WI38 (cell line): ENCODE measurements around the gene LARP1B.
"Not testable (repeated sequence)": the region's sequence is repeated elsewhere in the genome, so short reads cannot be mapped to it uniquely, and the experiment has no call there.

Experiments
- H3K4me3 ChIP-seq: 2 replicates; pipeline ENCODE4 v1.5.1; 2011; ENCODE audit warnings: low read depth, mild to moderate bottlenecking, control low read depth, low read length
- TF ChIP-seq, protein P1 (sequence below): IDR thresholded peaks from 2 replicates; pipeline ENCODE4 v1.5.1; 2012; ENCODE audit warnings: low read depth, mild to moderate bottlenecking, control low read depth, low read length

The LARP1B gene

GRCh38 chr4:128247906-128248305 lies 186.8 kb downstream of the LARP1B start:
- TF ChIP-seq, protein P1, sequence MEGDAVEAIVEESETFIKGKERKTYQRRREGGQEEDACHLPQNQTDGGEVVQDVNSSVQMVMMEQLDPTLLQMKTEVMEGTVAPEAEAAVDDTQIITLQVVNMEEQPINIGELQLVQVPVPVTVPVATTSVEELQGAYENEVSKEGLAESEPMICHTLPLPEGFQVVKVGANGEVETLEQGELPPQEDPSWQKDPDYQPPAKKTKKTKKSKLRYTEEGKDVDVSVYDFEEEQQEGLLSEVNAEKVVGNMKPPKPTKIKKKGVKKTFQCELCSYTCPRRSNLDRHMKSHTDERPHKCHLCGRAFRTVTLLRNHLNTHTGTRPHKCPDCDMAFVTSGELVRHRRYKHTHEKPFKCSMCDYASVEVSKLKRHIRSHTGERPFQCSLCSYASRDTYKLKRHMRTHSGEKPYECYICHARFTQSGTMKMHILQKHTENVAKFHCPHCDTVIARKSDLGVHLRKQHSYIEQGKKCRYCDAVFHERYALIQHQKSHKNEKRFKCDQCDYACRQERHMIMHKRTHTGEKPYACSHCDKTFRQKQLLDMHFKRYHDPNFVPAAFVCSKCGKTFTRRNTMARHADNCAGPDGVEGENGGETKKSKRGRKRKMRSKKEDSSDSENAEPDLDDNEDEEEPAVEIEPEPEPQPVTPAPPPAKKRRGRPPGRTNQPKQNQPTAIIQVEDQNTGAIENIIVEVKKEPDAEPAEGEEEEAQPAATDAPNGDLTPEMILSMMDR: no peak

DNA sequence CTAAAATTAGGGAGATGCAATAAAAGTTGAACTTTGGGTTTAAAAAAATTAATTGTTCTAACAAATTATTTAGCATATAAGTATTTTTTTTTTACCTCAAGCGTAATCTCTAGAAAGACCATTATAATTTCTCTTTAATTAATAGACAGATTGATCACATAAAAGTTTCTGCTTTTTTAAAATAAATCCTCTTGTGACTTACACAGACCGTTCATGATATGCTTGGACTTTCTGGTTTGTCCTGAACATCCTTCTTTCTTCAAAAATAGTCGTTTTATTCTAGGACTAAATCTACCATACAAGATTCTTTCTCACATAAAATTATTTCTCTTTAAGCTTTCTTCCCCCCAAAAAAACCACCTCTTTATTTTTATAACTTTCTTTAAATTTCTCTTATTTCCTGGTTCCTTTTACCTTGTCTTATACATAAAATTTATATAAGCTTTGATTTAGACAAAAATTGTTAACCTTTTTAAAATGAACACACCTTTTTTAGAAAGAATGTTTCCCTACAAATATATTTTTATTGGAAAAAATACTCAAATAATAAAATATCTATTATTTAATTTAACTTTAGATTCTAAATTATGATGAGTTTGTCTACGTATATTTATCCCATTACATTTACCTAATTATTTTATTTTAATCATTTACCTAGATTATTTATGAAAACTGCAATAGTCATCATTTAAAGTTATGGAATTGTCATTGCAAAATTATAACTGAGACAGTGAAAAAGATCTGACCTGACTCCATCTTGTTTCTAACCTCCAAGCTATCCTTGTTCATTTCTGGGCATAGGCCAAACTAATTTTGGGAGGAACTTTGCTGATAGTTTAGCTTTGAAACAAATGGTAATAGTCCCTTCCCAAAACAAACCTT lies 188.9 kb downstream of the LARP1B start:
- TF ChIP-seq, protein P1: no peak
- H3K4me3 ChIP-seq: no peak overlapping the region

More at GRCh38 chr4:128247906-128248305, 186.8 kb downstream of the LARP1B start:
- H3K4me3 ChIP-seq: no peak overlapping the region

GRCh38 chr4:128255906-128256305 lies 194.8 kb downstream of the LARP1B start:
- H3K4me3 ChIP-seq: no peak overlapping the region

GRCh38 chr4:128256539-128256938 lies 195.4 kb downstream of the LARP1B start:
- TF ChIP-seq, protein P1: no peak
- H3K4me3 ChIP-seq: no peak overlapping the region

More at GRCh38 chr4:128255906-128256305, 194.8 kb downstream of the LARP1B start:
- TF ChIP-seq, protein P1: no peak

DNA sequence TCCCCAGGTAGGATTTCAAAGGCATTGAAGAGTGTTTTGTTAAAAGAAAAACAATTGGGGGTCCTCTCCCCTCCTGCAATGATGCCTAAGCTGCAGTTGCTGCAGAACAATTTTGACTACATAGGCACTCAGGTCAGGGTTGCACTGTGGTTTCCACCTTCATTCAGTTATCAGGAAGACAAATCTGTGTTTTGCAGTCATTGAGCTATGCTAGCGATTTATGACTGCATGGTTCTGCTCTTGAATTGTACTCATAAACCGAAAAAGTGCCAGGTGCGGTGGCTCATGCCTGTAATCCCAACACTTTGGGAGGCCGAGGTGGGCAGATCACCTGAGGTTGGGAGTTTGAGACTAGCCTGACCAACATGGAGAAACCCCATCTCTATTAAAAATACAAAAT lies 197.1 kb downstream of the LARP1B start:
- not testable (repeated sequence) for H3K4me3 ChIP-seq

DNA sequence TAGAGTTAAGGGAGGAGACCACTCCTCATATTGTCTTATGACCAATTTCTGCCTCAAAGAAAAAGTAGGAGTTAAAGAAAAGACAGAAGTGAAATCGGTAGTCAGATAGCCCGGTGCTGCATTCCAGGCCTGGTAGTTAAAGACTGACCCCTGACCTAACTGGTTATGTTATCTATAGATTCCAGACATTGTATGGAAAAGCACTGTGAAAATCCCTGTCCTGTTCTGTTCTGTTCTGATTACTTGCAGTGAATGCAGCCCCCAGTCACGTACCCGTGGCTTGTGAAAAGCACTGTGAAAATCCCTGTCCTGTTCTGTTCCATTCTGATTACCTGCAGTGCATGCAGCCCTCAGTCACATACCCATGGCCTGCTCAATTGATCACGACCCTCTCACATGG lies 198.8 kb downstream of the LARP1B start:
- H3K4me3 ChIP-seq: not testable (repeated sequence)
